Measurements from ENCODE around the gene RP2.

The RP2 gene

DNA sequence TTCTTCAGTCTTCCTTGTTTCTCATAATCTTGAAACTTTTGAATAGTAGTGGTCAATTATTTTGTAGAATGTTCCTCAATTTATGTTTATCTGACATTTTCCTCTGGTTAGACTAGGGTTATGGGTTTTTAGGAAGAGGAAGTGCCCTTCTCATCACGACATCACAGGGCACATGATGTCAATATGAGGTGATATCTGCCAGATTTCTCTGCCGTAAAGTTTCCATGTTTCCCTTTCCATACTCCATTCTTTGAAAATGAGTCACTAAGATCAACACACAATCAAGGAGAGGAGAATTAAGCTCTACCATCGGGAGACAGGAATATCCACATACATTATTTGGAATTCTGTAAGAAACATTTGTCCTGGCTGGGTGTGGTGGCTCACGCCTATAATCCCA is 28.4 kb downstream of the RP2 start:
- Histone ChIP-seq H3F3A (ENCODE audit: insufficient read depth) (no peaks in the 10 kb centered on the region), H2AFZ (ENCODE audit: low read depth, low read length, severe bottlenecking) (no peak overlapping the region)
- TF ChIP-seq, protein P1, sequence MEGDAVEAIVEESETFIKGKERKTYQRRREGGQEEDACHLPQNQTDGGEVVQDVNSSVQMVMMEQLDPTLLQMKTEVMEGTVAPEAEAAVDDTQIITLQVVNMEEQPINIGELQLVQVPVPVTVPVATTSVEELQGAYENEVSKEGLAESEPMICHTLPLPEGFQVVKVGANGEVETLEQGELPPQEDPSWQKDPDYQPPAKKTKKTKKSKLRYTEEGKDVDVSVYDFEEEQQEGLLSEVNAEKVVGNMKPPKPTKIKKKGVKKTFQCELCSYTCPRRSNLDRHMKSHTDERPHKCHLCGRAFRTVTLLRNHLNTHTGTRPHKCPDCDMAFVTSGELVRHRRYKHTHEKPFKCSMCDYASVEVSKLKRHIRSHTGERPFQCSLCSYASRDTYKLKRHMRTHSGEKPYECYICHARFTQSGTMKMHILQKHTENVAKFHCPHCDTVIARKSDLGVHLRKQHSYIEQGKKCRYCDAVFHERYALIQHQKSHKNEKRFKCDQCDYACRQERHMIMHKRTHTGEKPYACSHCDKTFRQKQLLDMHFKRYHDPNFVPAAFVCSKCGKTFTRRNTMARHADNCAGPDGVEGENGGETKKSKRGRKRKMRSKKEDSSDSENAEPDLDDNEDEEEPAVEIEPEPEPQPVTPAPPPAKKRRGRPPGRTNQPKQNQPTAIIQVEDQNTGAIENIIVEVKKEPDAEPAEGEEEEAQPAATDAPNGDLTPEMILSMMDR (IDR thresholded peaks at IDR 0.05; ENCODE audit: insufficient read depth, low read length, poor library complexity, severe bottlenecking) = no peak
- no peak for TF ChIP-seq EZH2phosphoT487 (conservative IDR thresholded peaks at IDR 0.05; ENCODE audit: low read length)

DNA sequence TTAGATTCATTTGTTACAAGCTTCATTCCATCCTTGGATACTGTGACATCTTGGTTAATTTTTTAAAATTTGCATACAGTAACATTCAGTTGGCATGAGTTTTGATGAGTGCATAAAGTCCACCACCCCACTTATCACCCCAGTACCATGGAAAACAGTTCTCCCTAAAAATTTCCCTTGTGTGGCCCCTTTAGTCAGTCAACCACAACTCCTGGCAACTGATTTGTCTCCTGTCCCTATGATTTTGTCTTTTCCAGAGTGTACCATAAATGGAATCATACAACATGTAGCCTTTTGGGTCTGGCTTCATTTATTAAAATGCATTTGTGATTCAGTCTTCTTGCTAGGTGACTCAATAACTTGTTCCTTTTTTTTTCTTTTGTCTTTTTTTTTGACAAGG is 29.9 kb downstream of the RP2 start:
- no peak for TF ChIP-seq EZH2phosphoT487 (conservative IDR thresholded peaks at IDR 0.05; ENCODE audit: low read length)
- TF ChIP-seq, protein P1 (IDR thresholded peaks at IDR 0.05; ENCODE audit: insufficient read depth, low read length, poor library complexity, severe bottlenecking) = no peak
- H3K27me3 ChIP-seq (ENCODE audit: low read length) = no peaks in the 10 kb centered on the region
- no peak overlapping the region for H3K4me3 ChIP-seq (ENCODE audit: insufficient read depth, low read length, poor library complexity, severe bottlenecking)
- no peaks in the 10 kb centered on the region for H4K20me1 ChIP-seq (ENCODE audit: low read depth, low read length)
- no peaks in the 10 kb centered on the region for H3F3A ChIP-seq (ENCODE audit: insufficient read depth)
- no peaks in the 10 kb centered on the region for H3K9me3 ChIP-seq (ENCODE audit: insufficient read depth, low read length)
- no peak overlapping the region for H2AFZ ChIP-seq (ENCODE audit: low read depth, low read length, severe bottlenecking)
- no peaks in the 10 kb centered on the region for H3K79me2 ChIP-seq (ENCODE audit: insufficient read depth, low read length)
- H3K27ac ChIP-seq (ENCODE audit: low read depth, low read length) = no peak overlapping the region
- H3K36me3 ChIP-seq (ENCODE audit: low read length) = no peaks in the 10 kb centered on the region
- H3K9me2 ChIP-seq (replicated peaks; ENCODE audit: insufficient read depth, low read length) = no peaks in the 10 kb centered on the region
- no peak overlapping the region for H3K9ac ChIP-seq (ENCODE audit: low read length)
- H3K4me2 ChIP-seq (ENCODE audit: low read depth, low read length, poor library complexity, severe bottlenecking) = no peak overlapping the region

More for the DNA sequence above, 28.4 kb downstream of the RP2 start:
- no peaks in the 10 kb centered on the region for H4K20me1 ChIP-seq (ENCODE audit: low read depth, low read length)
- H3K36me3 ChIP-seq (ENCODE audit: low read length) = no peaks in the 10 kb centered on the region; the same call in 1 of the 2 replicates
- no peaks in the 10 kb centered on the region for H3K9me3 ChIP-seq (ENCODE audit: insufficient read depth, low read length)
- H3K27me3 ChIP-seq (ENCODE audit: low read length) = no peaks in the 10 kb centered on the region
- no peaks in the 10 kb centered on the region for H3K9me2 ChIP-seq (replicated peaks; ENCODE audit: insufficient read depth, low read length)
- H3K9ac ChIP-seq (ENCODE audit: low read length) = no peak overlapping the region
- no peak overlapping the region for H3K4me2 ChIP-seq (ENCODE audit: low read depth, low read length, poor library complexity, severe bottlenecking)
- no peak overlapping the region for H3K4me3 ChIP-seq (ENCODE audit: insufficient read depth, low read length, poor library complexity, severe bottlenecking)
- H3K79me2 ChIP-seq (ENCODE audit: insufficient read depth, low read length) = no peaks in the 10 kb centered on the region
- H3K27ac ChIP-seq (ENCODE audit: low read depth, low read length) = no peak overlapping the region

DNA sequence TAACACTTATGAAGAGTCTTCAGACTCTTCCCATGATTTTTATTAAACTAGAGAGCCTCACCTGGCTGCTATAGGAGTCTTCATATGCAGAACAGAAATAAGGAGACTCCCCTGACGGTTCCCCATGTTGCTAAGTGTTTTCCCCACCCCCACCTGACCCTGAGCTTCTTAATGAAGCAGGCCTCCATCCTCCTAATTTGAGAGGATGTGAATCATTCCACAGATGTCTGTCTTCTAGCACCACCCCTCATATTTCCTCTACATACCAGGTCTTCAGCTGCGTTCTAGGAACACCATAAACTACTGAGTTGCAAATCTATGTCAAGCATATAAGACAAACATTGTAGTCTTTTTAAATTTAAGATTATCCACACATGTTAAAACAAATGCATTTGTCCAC is 36.9 kb downstream of the RP2 start:
- no peak for TF ChIP-seq EZH2phosphoT487 (conservative IDR thresholded peaks at IDR 0.05; ENCODE audit: low read length)
- TF ChIP-seq, protein P1 (IDR thresholded peaks at IDR 0.05; ENCODE audit: insufficient read depth, low read length, poor library complexity, severe bottlenecking) = no peak
- H4K20me1 ChIP-seq (ENCODE audit: low read depth, low read length) = no peaks in the 10 kb centered on the region

More for the DNA sequence above, 36.9 kb downstream of the RP2 start:
- Histone ChIP-seq H3K36me3 (ENCODE audit: low read length) (no peaks in the 10 kb centered on the region), H3K4me2 (ENCODE audit: low read depth, low read length, poor library complexity, severe bottlenecking) (no peak overlapping the region), H3K27me3 (ENCODE audit: low read length) (no peaks in the 10 kb centered on the region), H3K9ac (ENCODE audit: low read length) (no peak overlapping the region), H3K27ac (ENCODE audit: low read depth, low read length) (no peak overlapping the region), H3K4me3 (ENCODE audit: insufficient read depth, low read length, poor library complexity, severe bottlenecking) (no peak overlapping the region), H3K9me3 (ENCODE audit: insufficient read depth, low read length) (no peaks in the 10 kb centered on the region), H3K9me2 (replicated peaks; ENCODE audit: insufficient read depth, low read length) (no peaks in the 10 kb centered on the region), H2AFZ (ENCODE audit: low read depth, low read length, severe bottlenecking) (no peak overlapping the region), H3K79me2 (ENCODE audit: insufficient read depth, low read length) (no peaks in the 10 kb centered on the region), H3F3A (ENCODE audit: insufficient read depth) (no peaks in the 10 kb centered on the region)
